ENCODE data around the gene GATA5. TPM values are rescaled to one million over a fixed set of nuclear protein-coding genes. Genes with fewer than 3 reads are reported as not detected.

GATA5 gene
- total RNA-seq, 1 donor from 2014 or later: not detected

DNA sequence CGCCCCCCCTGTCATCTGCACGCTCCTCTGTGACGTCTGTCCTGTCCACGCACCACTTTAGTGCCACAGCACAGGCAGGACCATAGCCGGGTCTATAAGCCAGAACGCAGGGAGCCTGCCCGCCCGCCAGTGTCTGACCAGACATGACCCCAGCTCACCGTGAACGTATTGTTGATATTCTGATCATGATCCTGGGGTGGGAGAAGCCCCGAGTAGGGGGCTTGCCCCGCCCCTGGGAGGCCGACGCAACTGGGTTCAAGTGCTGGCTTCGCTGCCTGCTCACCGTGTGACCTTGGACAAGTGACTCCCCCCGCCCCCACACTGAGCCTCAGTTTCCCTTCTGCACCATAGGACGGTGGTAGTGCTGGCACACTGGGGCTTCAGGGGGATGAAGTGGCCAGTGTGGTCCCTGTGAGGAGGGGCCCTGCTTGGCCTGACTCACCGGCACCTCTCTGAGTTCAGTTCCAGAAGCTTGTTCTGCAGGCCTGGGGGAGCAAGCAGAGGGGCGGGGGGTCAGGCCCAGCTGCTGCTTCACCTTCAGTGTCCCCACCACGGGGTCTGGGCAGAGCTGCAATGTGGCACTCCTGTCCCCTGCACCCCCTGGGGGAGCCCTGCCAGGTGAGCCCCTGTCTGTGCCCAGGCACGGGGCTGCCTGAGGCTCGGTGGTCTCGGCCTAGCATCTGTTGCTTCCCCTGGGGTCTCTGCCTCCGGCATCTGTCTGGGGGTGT lies 57.6 kb downstream of the GATA5 start:
- H4K20me1 ChIP-seq (ENCODE audit: insufficient read depth, low read length): no peaks in the 10 kb centered on the region
- no peak overlapping the region for H3K9ac ChIP-seq (ENCODE audit: low read length)
- no peak overlapping the region for H3K27ac Mint-ChIP-seq (ENCODE audit: unreplicated experiment)
- H3K9me3 Mint-ChIP-seq (ENCODE audit: unreplicated experiment): no peaks in the 10 kb centered on the region
- H3K4me3 ChIP-seq (ENCODE audit: insufficient read depth, low read depth, low read length): no peak overlapping the region
- no peaks in the 10 kb centered on the region for H3K36me3 ChIP-seq (ENCODE audit: insufficient read depth, low read length)
- no peaks in the 10 kb centered on the region for H3K36me3 Mint-ChIP-seq (ENCODE audit: low read depth, unreplicated experiment)
- TF ChIP-seq, protein P1, sequence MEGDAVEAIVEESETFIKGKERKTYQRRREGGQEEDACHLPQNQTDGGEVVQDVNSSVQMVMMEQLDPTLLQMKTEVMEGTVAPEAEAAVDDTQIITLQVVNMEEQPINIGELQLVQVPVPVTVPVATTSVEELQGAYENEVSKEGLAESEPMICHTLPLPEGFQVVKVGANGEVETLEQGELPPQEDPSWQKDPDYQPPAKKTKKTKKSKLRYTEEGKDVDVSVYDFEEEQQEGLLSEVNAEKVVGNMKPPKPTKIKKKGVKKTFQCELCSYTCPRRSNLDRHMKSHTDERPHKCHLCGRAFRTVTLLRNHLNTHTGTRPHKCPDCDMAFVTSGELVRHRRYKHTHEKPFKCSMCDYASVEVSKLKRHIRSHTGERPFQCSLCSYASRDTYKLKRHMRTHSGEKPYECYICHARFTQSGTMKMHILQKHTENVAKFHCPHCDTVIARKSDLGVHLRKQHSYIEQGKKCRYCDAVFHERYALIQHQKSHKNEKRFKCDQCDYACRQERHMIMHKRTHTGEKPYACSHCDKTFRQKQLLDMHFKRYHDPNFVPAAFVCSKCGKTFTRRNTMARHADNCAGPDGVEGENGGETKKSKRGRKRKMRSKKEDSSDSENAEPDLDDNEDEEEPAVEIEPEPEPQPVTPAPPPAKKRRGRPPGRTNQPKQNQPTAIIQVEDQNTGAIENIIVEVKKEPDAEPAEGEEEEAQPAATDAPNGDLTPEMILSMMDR (IDR thresholded peaks at IDR 0.05; ENCODE audit: insufficient read depth, low read depth, low read length): no peak
- TF ChIP-seq EZH2 (IDR thresholded peaks at IDR 0.05; ENCODE audit: insufficient read depth, low read length): no peak
- peaks cover 8% of the 10 kb centered on the region for H3K27me3 Mint-ChIP-seq (ENCODE audit: low read depth, unreplicated experiment)
- no peak overlapping the region for H2AFZ ChIP-seq (ENCODE audit: low read depth, low read length)
- no peaks in the 10 kb centered on the region for H3K4me1 Mint-ChIP-seq (ENCODE audit: low read depth, unreplicated experiment)
- peaks cover 3% of the 10 kb centered on the region for H3K9me3 ChIP-seq (ENCODE audit: insufficient read depth, low read depth, low read length)
- H3K4me1 ChIP-seq (ENCODE audit: insufficient read depth, low read length): no peaks in the 10 kb centered on the region
- no peaks in the 10 kb centered on the region for H3K79me2 ChIP-seq (ENCODE audit: insufficient read depth, low read length)
- H3K27me3 ChIP-seq (ENCODE audit: insufficient read depth, low read length): no peaks in the 10 kb centered on the region
- no peak overlapping the region for H3K27ac ChIP-seq (ENCODE audit: low read depth, low read length)
- H3K4me2 ChIP-seq (ENCODE audit: low read length): no peak overlapping the region
- H3K4me3 Mint-ChIP-seq (ENCODE audit: unreplicated experiment): no peak overlapping the region
- no peak for FAIRE-seq
- DNase-seq (ENCODE audit: low read depth): no peak

DNA sequence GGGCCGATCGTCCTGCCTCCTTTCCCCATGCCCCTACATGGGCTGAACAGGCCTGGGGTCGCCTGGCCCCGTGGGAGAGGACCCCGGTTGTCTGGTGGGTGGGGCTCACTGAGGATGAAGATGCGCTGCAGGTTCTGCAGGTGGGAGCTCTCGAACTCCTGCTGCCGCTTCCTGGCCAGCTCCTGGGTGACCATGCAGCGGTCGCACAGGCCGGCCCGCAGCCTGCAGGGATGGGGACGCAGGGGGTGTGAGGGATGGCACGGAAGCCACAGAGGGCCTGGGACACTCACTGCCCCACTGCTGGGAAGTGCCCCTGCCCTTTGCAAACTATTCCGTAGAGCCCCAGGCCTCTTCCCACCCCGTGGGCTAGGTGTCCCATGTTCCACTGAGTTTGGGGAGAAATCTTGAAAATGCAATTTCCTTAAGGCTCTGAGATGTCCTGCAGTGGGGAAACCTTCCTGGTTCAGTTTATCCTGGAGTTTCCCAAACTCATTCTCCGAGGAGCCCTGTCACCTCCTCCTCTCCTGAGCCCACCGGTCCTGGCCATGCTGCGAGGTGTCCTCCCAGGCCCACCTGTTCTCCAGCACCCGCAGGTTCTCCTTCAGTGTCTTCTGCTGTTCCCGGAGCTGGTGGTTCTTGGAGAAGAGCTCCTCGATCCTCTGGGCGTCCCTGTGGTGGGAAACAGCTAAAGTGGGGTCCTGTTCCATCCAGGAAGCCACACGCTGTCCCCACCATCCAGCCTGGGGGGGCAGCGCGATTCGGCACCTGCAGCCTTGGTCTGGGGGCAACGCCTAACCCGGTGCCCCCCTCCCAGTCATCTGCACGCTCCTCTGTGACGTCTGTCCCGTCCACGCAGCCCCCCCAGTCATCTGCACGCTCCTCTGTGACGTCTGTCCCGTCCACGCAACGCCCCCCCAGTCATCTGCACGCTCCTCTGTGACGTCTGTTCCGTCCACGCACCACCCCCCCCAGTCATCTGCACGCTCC lies 58.9 kb downstream of the GATA5 start:
- TF ChIP-seq EZH2 (IDR thresholded peaks at IDR 0.05; ENCODE audit: insufficient read depth, low read length): no peak
- H4K20me1 ChIP-seq (ENCODE audit: insufficient read depth, low read length): no peaks in the 10 kb centered on the region
- no peak overlapping the region for H3K4me3 ChIP-seq (ENCODE audit: insufficient read depth, low read depth, low read length)
- Mint-ChIP-seq H3K27me3 (ENCODE audit: low read depth, unreplicated experiment) (peaks cover 11% of the 10 kb centered on the region), H3K4me1 (ENCODE audit: low read depth, unreplicated experiment) (no peaks in the 10 kb centered on the region), H3K27ac (ENCODE audit: unreplicated experiment) (no peak overlapping the region), H3K9me3 (ENCODE audit: unreplicated experiment) (no peaks in the 10 kb centered on the region), H3K36me3 (ENCODE audit: low read depth, unreplicated experiment) (no peaks in the 10 kb centered on the region), H3K4me3 (ENCODE audit: unreplicated experiment) (no peak overlapping the region)
- no peak overlapping the region for H3K4me2 ChIP-seq (ENCODE audit: low read length)
- no peak overlapping the region for H3K27ac ChIP-seq (ENCODE audit: low read depth, low read length)
- no peaks in the 10 kb centered on the region for H3K36me3 ChIP-seq (ENCODE audit: insufficient read depth, low read length)
- peaks cover 3% of the 10 kb centered on the region for H3K9me3 ChIP-seq (ENCODE audit: insufficient read depth, low read depth, low read length)
- no peak overlapping the region for H3K9ac ChIP-seq (ENCODE audit: low read length)
- H2AFZ ChIP-seq (ENCODE audit: low read depth, low read length): no peak overlapping the region
- no peaks in the 10 kb centered on the region for H3K27me3 ChIP-seq (ENCODE audit: insufficient read depth, low read length)
- H3K79me2 ChIP-seq (ENCODE audit: insufficient read depth, low read length): no peaks in the 10 kb centered on the region
- FAIRE-seq: no peak
- no peak for DNase-seq (ENCODE audit: low read depth)
- H3K4me1 ChIP-seq (ENCODE audit: insufficient read depth, low read length): no peaks in the 10 kb centered on the region

DNA sequence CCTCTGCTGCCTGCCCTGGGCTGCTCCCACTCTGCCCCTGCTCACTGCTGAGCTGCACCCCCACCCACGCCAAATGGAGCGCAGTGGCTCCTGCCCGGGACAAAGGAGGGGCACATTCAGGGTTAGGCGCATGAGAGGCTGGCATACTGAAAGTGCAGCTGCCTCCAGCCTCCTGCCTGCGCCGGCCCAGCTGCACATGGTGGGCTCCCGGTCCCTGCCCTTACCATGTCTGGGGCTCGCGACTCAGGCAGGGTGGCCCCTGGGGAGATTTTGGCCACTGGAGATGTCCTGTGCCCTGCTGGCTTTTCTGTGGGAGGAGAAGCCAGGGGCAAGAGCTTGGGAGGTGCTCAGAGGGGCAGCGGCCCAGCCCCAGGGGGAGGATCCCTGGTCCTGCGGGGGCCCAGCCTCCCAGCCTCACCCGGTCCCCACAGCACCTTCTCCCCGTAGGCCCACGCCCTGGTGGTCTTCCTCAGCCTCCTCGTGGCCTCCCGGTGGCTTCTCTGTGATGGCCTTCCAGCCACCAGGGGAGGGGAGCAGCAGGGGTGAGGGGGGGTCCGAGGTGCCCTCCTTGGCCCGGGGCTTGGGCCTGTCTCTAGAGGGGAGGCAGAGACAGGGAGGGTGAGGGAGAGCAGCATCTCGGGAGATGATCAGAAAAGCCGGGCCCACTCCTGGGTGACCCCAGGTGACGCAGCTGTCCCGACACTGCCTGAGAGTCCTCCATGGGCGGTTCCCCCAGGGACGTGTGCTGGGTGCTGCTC lies 60.3 kb downstream of the GATA5 start:
- no peaks in the 10 kb centered on the region for H4K20me1 ChIP-seq (ENCODE audit: insufficient read depth, low read length)
- H3K79me2 ChIP-seq (ENCODE audit: insufficient read depth, low read length): no peaks in the 10 kb centered on the region
- no peak overlapping the region for H3K4me3 ChIP-seq (ENCODE audit: insufficient read depth, low read depth, low read length)
- H3K27ac ChIP-seq (ENCODE audit: low read depth, low read length): no peak overlapping the region
- no peak overlapping the region for H3K27ac Mint-ChIP-seq (ENCODE audit: unreplicated experiment)
- H3K4me2 ChIP-seq (ENCODE audit: low read length): no peak overlapping the region
- H3K9me3 Mint-ChIP-seq (ENCODE audit: unreplicated experiment): no peaks in the 10 kb centered on the region
- H3K27me3 Mint-ChIP-seq (ENCODE audit: low read depth, unreplicated experiment): peaks cover 11% of the 10 kb centered on the region
- no peaks in the 10 kb centered on the region for H3K36me3 Mint-ChIP-seq (ENCODE audit: low read depth, unreplicated experiment)
- no peaks in the 10 kb centered on the region for H3K4me1 ChIP-seq (ENCODE audit: insufficient read depth, low read length)
- TF ChIP-seq EZH2 (IDR thresholded peaks at IDR 0.05; ENCODE audit: insufficient read depth, low read length): no peak
- TF ChIP-seq, protein P1 (IDR thresholded peaks at IDR 0.05; ENCODE audit: insufficient read depth, low read depth, low read length): no peak
- no peak overlapping the region for H2AFZ ChIP-seq (ENCODE audit: low read depth, low read length)
- H3K9me3 ChIP-seq (ENCODE audit: insufficient read depth, low read depth, low read length): no peaks in the 10 kb centered on the region
- no peaks in the 10 kb centered on the region for H3K36me3 ChIP-seq (ENCODE audit: insufficient read depth, low read length)
- no peaks in the 10 kb centered on the region for H3K27me3 ChIP-seq (ENCODE audit: insufficient read depth, low read length)
- H3K4me1 Mint-ChIP-seq (ENCODE audit: low read depth, unreplicated experiment): no peaks in the 10 kb centered on the region
- no peak overlapping the region for H3K9ac ChIP-seq (ENCODE audit: low read length)
- DNase-seq (ENCODE audit: low read depth) (no peak), FAIRE-seq (no peak)
- H3K4me3 Mint-ChIP-seq (ENCODE audit: unreplicated experiment): no peak overlapping the region
